ENCODE results near the gene CSNK1G3. TPM values are rescaled to one million over a fixed set of nuclear protein-coding genes. Genes with fewer than 3 reads are reported as not detected.
"Not testable (repeated sequence)": the region's sequence is repeated elsewhere in the genome, so short reads cannot be mapped to it uniquely, and the experiment has no call there.

The CSNK1G3 gene
- 10 to 100 TPM; 56.2 to 58.5 TPM for total RNA-seq

DNA sequence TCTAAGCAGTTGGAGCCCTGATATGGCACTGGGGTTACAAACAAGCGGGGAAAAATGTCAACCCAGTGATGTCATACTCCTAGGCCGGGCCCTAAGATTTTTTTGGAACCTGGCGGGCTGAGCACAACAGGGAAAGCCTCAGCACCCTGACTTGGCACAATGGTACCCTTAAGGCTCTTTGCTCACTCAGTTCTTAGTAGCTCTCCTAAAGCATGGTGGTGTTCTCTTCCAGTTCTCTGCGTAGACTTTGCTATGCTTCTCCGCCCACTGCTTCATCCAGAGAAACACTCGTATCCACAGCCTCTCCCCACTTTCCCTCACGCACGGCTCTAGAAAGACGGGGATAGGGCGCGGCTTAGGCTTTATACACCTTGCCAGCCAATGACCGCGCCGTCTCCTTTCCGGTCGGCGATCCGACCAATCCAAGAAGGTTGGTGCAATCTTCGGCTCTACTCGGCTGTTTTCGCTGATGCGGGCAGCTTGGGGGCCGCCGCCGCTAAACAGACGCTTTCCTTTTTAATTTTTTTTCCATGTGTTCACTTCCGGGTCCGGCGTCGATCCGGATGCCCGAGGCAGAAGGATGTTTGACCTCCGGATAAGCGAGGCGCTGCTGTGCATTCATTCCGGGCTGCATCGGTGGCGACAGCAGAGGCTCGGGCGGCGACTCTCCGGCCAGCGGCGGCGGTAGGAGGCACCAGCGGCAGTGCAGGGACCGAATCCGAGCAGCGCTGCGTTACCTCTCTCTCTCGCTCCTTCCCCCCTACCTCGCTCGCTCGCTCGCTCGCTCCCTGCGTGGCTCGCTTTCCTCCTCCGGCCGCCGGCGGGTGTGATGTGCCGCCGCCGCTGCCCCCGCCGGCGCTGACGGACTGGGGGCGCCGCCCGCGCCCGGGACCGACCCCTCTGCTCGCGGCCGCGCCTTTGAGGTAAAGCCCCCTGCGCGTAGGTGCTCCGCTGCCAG is at the start of gene CSNK1G3:
Gene CSNK1G3, plus strand, starts transcription at position 530 of the 958 bp plus-strand sequence. CDS start 33,487 bp downstream, outside the sequence.
- Mint-ChIP-seq H3K9me3 (no peaks in the 10 kb centered on the region), H3K4me3 (peak within 1 kb of the TSS; percentile 98 to 99), H3K4me1 (ENCODE audit: low read depth) (peaks cover 55% of the 10 kb centered on the region), H3K27me3 (ENCODE audit: low read depth) (peaks cover 6% of the 10 kb centered on the region), H3K27ac (peak within 1 kb of the TSS; percentile 98), H3K36me3 (ENCODE audit: insufficient read depth in 2 of 2) (peaks cover 6 to 9% of the 10 kb centered on the region in 2 donors)
- peak; percentile 92 to 96 for DNase-seq
- peak; percentile 88 for ATAC-seq (replicated peaks in 1 of 2)

DNA sequence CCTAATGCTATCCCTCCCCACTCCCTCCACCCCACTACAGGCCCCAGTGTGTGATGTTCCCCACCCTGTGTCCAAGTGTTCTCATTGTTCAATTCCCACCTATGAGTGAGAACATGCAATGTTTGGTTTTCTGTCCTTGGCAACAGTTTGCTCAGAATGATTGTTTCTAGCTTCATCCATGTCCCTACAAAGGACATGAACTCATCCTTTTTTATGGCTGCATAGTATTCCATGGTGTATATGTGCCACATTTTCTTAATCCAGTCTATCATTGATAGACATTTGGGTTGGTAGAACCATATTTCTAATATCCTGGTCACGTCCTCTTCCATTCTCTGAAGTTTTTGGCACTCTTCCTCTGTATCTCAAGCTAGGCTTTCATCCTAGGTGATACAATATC is 45.1 kb upstream of the CSNK1G3 start:
- not testable (repeated sequence) for DNase-seq; H3K4me3 Mint-ChIP-seq; ATAC-seq (replicated peaks in 1 of 2)

GRCh38 chr5:123471385-123471784 is 40.6 kb upstream of the CSNK1G3 start:
- H3K4me1 Mint-ChIP-seq (ENCODE audit: low read depth) = no peaks in the 10 kb centered on the region
- peaks cover 38% of the 10 kb centered on the region for H3K27me3 Mint-ChIP-seq (ENCODE audit: low read depth)
- ATAC-seq (replicated peaks in 1 of 2) = no peak
- peaks cover 12 to 13% of the 10 kb centered on the region in 2 donors for H3K36me3 Mint-ChIP-seq (ENCODE audit: insufficient read depth in 2 of 2)
- peaks cover 11 to 22% of the 10 kb centered on the region in 2 donors for H3K9me3 Mint-ChIP-seq
- no peak overlapping the region for H3K27ac Mint-ChIP-seq
- DNase-seq = no peak
- H3K4me3 Mint-ChIP-seq = no peak overlapping the region

More for the DNA sequence above, 45.1 kb upstream of the CSNK1G3 start:
- not testable (repeated sequence) for H3K4me1 Mint-ChIP-seq (ENCODE audit: low read depth); H3K27ac Mint-ChIP-seq
- Mint-ChIP-seq H3K36me3 (ENCODE audit: insufficient read depth in 2 of 2) (peaks cover 12 to 13% of the 10 kb centered on the region in 2 donors), H3K9me3 (peaks cover 11 to 22% of the 10 kb centered on the region in 2 donors), H3K27me3 (ENCODE audit: low read depth) (peaks cover 32% of the 10 kb centered on the region)

DNA sequence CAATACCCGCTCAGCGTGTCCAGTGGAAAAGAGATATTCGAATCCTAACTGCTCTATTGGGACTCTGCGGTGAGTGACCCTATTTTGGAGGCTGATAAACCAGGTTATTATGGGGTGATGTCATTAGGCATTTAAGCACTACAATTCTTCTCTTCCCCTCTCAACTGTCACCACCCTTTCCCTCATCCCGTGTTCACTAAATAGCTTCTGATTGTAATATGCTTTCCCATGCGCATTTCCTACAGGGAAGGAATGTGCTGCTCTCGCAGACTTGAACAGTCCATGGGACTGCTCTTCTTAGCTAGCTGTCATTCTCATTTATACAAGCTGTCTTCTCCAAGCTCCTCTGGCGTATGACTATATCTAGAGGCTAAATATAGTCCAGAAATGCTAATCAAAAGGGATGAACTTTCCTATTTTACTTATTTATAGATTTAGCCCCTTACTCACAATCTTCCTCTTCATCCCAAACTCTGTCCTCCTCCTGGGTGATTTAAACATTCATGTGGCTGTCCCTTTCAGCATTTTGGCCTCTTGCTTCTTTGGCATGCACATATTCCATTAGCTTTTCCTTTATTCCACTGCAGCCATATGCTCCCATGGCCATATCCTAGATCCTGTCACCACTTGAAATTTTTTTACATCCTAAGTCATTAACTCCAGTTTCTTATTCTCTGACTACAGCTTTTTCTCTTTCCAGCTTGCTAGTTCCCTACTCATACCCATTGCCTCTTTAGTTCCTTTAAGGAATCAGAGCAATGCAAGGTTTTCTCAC is 39.6 kb upstream of the CSNK1G3 start:
- Mint-ChIP-seq H3K36me3 (ENCODE audit: insufficient read depth in 2 of 2) (peaks cover 9% of the 10 kb centered on the region in 2 donors), H3K27ac (no peak overlapping the region), H3K27me3 (ENCODE audit: low read depth) (peaks cover 40% of the 10 kb centered on the region), H3K9me3 (peaks cover 11 to 18% of the 10 kb centered on the region in 2 donors), H3K4me1 (ENCODE audit: low read depth) (no peaks in the 10 kb centered on the region), H3K4me3 (no peak overlapping the region)
- ATAC-seq (replicated peaks in 1 of 2) (no peak), DNase-seq (no peak)

DNA sequence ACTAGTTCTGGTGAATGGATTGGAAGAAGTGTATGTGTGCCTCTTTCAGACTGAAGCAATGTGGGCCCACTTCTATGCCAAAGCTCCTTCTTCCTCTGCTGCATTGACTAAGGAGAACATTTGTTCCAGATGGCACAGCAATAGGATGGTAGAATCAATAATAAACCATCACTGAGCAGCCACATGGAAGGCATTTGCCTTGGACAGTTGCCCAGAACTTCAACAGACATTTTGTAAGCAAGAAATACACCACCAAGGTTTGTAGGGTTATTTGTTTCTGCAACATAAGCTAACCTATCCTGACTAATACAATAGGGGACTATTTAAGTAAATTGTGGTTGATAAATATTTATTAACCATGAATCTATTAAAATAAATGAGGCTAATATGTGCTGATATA is 37.7 kb upstream of the CSNK1G3 start:
- DNase-seq (no peak), ATAC-seq (replicated peaks in 1 of 2) (no peak)
- peaks cover 5 to 6% of the 10 kb centered on the region in 2 donors for H3K36me3 Mint-ChIP-seq (ENCODE audit: insufficient read depth in 2 of 2)
- peaks cover 5 to 12% of the 10 kb centered on the region in 2 donors for H3K9me3 Mint-ChIP-seq
- H3K27me3 Mint-ChIP-seq (ENCODE audit: low read depth) = peaks cover 35% of the 10 kb centered on the region
- H3K4me3 Mint-ChIP-seq = no peak overlapping the region
- no peak overlapping the region for H3K27ac Mint-ChIP-seq
- H3K4me1 Mint-ChIP-seq (ENCODE audit: low read depth) = no peaks in the 10 kb centered on the region

GRCh38 chr5:123476731-123477130 is 35.2 kb upstream of the CSNK1G3 start:
- no peaks in the 10 kb centered on the region for H3K36me3 Mint-ChIP-seq (ENCODE audit: insufficient read depth in 2 of 2)
- H3K27ac Mint-ChIP-seq = no peak overlapping the region
- ATAC-seq (replicated peaks in 1 of 2) (no peak), DNase-seq (no peak)
- no peaks in the 10 kb centered on the region for H3K9me3 Mint-ChIP-seq
- H3K4me3 Mint-ChIP-seq = no peak overlapping the region
- peaks cover 31% of the 10 kb centered on the region for H3K27me3 Mint-ChIP-seq (ENCODE audit: low read depth)
- no peaks in the 10 kb centered on the region for H3K4me1 Mint-ChIP-seq (ENCODE audit: low read depth)

DNA sequence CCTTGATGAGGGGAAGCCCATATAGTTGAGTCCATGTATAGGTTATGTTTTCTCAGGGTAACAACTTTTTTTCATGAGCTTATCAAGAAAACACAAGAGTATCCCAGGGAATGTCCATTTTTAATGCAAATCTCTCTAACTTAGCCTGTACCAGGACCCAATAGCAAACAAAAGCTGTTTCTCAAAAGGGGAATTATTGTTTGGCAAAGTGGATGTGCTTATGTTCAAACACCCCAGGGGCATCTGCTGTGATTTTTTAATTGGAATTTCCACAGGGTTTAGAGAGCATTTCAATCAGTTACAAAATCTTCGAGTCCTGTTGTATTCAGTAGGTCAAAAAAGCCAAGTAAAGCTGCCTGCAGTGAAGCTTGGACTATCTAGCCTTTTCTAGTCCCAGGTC is 33.4 kb upstream of the CSNK1G3 start:
- no peaks in the 10 kb centered on the region for H3K4me1 Mint-ChIP-seq (ENCODE audit: low read depth)
- H3K27me3 Mint-ChIP-seq (ENCODE audit: low read depth) = peaks cover 25% of the 10 kb centered on the region
- no peak overlapping the region for H3K27ac Mint-ChIP-seq
- H3K36me3 Mint-ChIP-seq (ENCODE audit: insufficient read depth in 2 of 2) = no peaks in the 10 kb centered on the region
- no peak for DNase-seq
- ATAC-seq (replicated peaks in 1 of 2) = no peak
- H3K4me3 Mint-ChIP-seq = no peak overlapping the region
- H3K9me3 Mint-ChIP-seq = no peaks in the 10 kb centered on the region

DNA sequence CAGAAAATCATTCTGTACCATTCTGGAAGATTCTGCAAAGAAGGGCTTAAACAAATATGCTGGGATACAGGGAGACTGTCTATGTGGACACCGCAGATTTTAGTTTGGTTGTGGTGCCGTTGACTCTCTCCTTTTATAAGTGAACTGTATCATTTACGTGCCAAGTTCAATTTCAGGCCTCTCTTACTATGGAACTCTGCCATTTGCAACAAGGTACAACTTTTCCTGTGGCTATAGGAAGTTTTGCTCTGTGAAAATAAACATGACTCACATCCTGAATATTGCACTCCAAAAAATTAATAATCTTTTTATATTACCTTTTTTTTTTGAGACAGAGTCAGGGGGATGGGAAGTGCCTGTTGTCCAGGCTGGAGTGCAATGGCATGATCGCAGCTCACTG is 29.7 kb upstream of the CSNK1G3 start:
- Mint-ChIP-seq H3K36me3 (ENCODE audit: insufficient read depth in 2 of 2) (no peaks in the 10 kb centered on the region), H3K27ac (no peak overlapping the region), H3K4me3 (no peak overlapping the region), H3K9me3 (no peaks in the 10 kb centered on the region), H3K4me1 (ENCODE audit: low read depth) (no peaks in the 10 kb centered on the region), H3K27me3 (ENCODE audit: low read depth) (peaks cover 44% of the 10 kb centered on the region)
- ATAC-seq (replicated peaks in 1 of 2) (no peak), DNase-seq (no peak)

DNA sequence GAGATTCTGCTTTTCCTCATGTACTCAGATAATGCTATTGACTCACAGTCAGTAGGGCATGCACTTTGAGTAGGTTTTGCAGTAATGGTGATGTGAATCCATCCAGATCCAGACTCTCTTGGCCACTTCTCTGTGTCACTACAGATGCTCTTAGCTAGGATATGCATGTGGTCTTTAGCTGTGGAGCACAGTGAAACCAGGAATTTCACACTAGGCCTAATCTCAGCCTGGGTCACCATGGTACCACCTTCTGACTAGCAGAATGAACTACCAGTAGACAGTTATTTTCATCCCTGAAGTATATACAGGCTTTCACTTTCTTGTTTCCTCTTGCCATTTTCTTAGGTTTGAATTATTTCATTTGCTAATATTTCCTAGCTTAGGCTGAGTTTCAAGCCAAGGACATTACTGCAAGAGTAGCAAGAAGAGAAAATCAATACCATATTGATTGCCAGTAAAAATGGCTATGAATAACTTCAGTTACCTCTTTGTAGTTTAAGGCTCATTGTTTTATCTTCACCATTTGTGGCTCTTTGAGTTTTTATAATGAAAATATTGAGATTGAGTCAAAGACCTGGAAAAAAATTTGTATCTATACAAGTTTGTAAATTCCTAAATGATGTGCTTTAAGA is 28.4 kb upstream of the CSNK1G3 start:
- Mint-ChIP-seq H3K9me3 (no peaks in the 10 kb centered on the region), H3K4me1 (ENCODE audit: low read depth) (no peaks in the 10 kb centered on the region), H3K27ac (no peak overlapping the region), H3K4me3 (no peak overlapping the region), H3K36me3 (ENCODE audit: insufficient read depth in 2 of 2) (no peaks in the 10 kb centered on the region), H3K27me3 (ENCODE audit: low read depth) (peaks cover 43% of the 10 kb centered on the region)
- ATAC-seq (replicated peaks in 1 of 2) (no peak), DNase-seq (no peak)

- Mint-ChIP-seq H3K4me3 (no peak overlapping the region), H3K4me1 (ENCODE audit: low read depth) (no peaks in the 10 kb centered on the region), H3K27ac (no peak overlapping the region), H3K36me3 (ENCODE audit: insufficient read depth in 2 of 2) (no peaks in the 10 kb centered on the region), H3K27me3 (ENCODE audit: low read depth) (peaks cover 43% of the 10 kb centered on the region), H3K9me3 (no peaks in the 10 kb centered on the region)
- ATAC-seq (replicated peaks in 1 of 2) = no peak
- no peak for DNase-seq
Measured at GRCh38 chr5:123485275-123485674, 26.7 kb upstream of the CSNK1G3 start.

GRCh38 chr5:123486951-123487655 is 24.9 kb upstream of the CSNK1G3 start:
- H3K27ac Mint-ChIP-seq = no peak overlapping the region
- H3K9me3 Mint-ChIP-seq = no peaks in the 10 kb centered on the region
- peaks cover 44% of the 10 kb centered on the region for H3K27me3 Mint-ChIP-seq (ENCODE audit: low read depth)
- H3K36me3 Mint-ChIP-seq (ENCODE audit: insufficient read depth in 2 of 2) = no peaks in the 10 kb centered on the region
- ATAC-seq (replicated peaks in 1 of 2) (no peak), DNase-seq (no peak)
- H3K4me1 Mint-ChIP-seq (ENCODE audit: low read depth) = no peaks in the 10 kb centered on the region
- H3K4me3 Mint-ChIP-seq = no peak overlapping the region

- DNase-seq = no peak
- ATAC-seq (replicated peaks in 1 of 2) = no peak
- Mint-ChIP-seq H3K4me1 (ENCODE audit: low read depth) (no peaks in the 10 kb centered on the region), H3K27me3 (ENCODE audit: low read depth) (peaks cover 28% of the 10 kb centered on the region), H3K27ac (no peak overlapping the region), H3K4me3 (no peak overlapping the region), H3K36me3 (ENCODE audit: insufficient read depth in 2 of 2) (no peaks in the 10 kb centered on the region), H3K9me3 (no peaks in the 10 kb centered on the region)
Measured at GRCh38 chr5:123490974-123491373, 21.0 kb upstream of the CSNK1G3 start.
